HepG2 (cell line): ENCODE data around the gene CHST12. TPM values are rescaled to one million over a fixed set of nuclear protein-coding genes. Genes with fewer than 3 reads are reported as not detected.

Source experiments
- ATF5 ChIP-seq: sonication (generic); formaldehyde crosslinking; IDR thresholded peaks from 2 replicates; pipeline ENCODE4 v1.4.0; 2020; ENCODE audit warnings: mild to moderate bottlenecking, low read depth, missing genetic modification reagents
- BHLHE40 ChIP-seq: IDR thresholded peaks from 2 replicates; pipeline ENCODE4 v1.6.1; 2011; ENCODE audit warnings: low read length, improper control_type of control experiment
- ELK4 ChIP-seq: sonication (generic); formaldehyde crosslinking; IDR thresholded peaks from 2 replicates; pipeline ENCODE4 v1.9.0; 2021; ENCODE audit warnings: missing genetic modification reagents, borderline replicate concordance
- FOXK2 ChIP-seq: fragments of 450-650 bp; IDR thresholded peaks from 2 replicates; pipeline ENCODE4 v1.6.1; 2016
- GTF3A ChIP-seq: sonication (generic); formaldehyde crosslinking; conservative IDR thresholded peaks from 2 replicates; pipeline ENCODE4 v1.4.0; 2020; ENCODE audit warnings: mild to moderate bottlenecking, missing genetic modification reagents
- GZF1 ChIP-seq: sonication (generic); formaldehyde crosslinking; IDR thresholded peaks from 2 replicates; pipeline ENCODE4 v1.5.1; 2020; ENCODE audit warnings: mild to moderate bottlenecking, missing genetic modification reagents
- HDAC6 ChIP-seq: fragments of 200-600 bp; sonication (generic); IDR thresholded peaks from 2 replicates; pipeline ENCODE4 v1.7.0; 2017; ENCODE audit warnings: mild to moderate bottlenecking, antibody characterized with exemption, low read length, low read depth
- MBNL3 ChIP-seq: fragments of 250-450 bp; sonication (Bioruptor Pico); conservative IDR thresholded peaks from 2 replicates; pipeline ENCODE4 v1.8.0; 2022; ENCODE audit warnings: mild to moderate bottlenecking, inconsistent platforms
- NFIC ChIP-seq: IDR thresholded peaks from 2 replicates; pipeline ENCODE4 v1.6.1; 2012; ENCODE audit warnings: mild to moderate bottlenecking, low read length, inconsistent platforms
- PAX8 ChIP-seq: sonication (generic); formaldehyde crosslinking; IDR thresholded peaks from 2 replicates; pipeline ENCODE4 v1.8.0; 2022; ENCODE audit warnings: mild to moderate bottlenecking, missing genetic modification reagents, borderline replicate concordance
- SRF ChIP-seq: IDR thresholded peaks from 2 replicates; pipeline ENCODE4 v1.6.1; 2011; ENCODE audit warnings: mild to moderate bottlenecking, low read depth, low read length, moderate library complexity
- SRSF4 ChIP-seq: fragments of 200-400 bp; formaldehyde crosslinking; IDR thresholded peaks from one replicate; pipeline ENCODE4 v1.6.1; 2018; ENCODE audit warnings: mild to moderate bottlenecking, low read depth, low read length, moderate library complexity; ENCODE audit not compliant: poor library complexity, severe bottlenecking
- TSC22D2 ChIP-seq: sonication (generic); formaldehyde crosslinking; IDR thresholded peaks from 2 replicates; pipeline ENCODE4 v1.5.1; 2020; ENCODE audit warnings: missing genetic modification reagents, mild to moderate bottlenecking, borderline replicate concordance
- ZBTB40 ChIP-seq, 2 experiments: fragments of 450-650 bp in 1 of 2; sonication (generic) in 1 of 2; formaldehyde crosslinking in 1 of 2; IDR thresholded peaks; 2 replicates each; pipeline versions ENCODE4 v1.6.1 to v1.8.0; 2016 to 2022; ENCODE audit warnings: antibody characterized with exemption in 1 of 2, mild to moderate bottlenecking in 1 of 2, missing genetic modification reagents in 1 of 2
- ZFP41 ChIP-seq: sonication (generic); formaldehyde crosslinking; IDR thresholded peaks from 2 replicates; pipeline ENCODE4 v1.4.0; 2020; ENCODE audit warnings: mild to moderate bottlenecking, missing genetic modification reagents, borderline replicate concordance
- ZNF136 ChIP-seq: sonication (generic); formaldehyde crosslinking; IDR thresholded peaks from 2 replicates; pipeline ENCODE4 v1.8.1; 2022; ENCODE audit warnings: low read depth, mild to moderate bottlenecking, moderate library complexity, missing genetic modification reagents
- ZNF331 ChIP-seq: sonication (generic); formaldehyde crosslinking; IDR thresholded peaks from 2 replicates; pipeline ENCODE4 v1.4.0; 2020; ENCODE audit warnings: missing genetic modification reagents
- ZNF431 ChIP-seq: sonication (generic); formaldehyde crosslinking; IDR thresholded peaks from 2 replicates; pipeline ENCODE4 v1.9.0; 2022; ENCODE audit warnings: missing genetic modification reagents, low read depth, mild to moderate bottlenecking, borderline replicate concordance
- polyA plus RNA-seq, 8 experiments: library from polyadenylated mRNA; depleted of rRNA in 3 of 8; stranded (reverse) in 7 of 8; unstranded in 1 of 8; fragments of >200 nt; fragmentation: Illumina TruSeq in 4 of 8; extraction: Trizol in 4 of 8; gene quantifications; 2 replicates each; pipeline versions ENCODE4 v1.2.1 to v1.2.3, GENCODE V29; 2011 to 2016; ENCODE audit warnings: low read depth in 4 of 8, missing spikeins in 1 of 8, mixed read lengths in 1 of 8; ENCODE audit not compliant: insufficient read depth in 1 of 8
- total RNA-seq, 5 experiments: library from RNA; depleted of rRNA; stranded (reverse); fragments of >200 nt; fragmentation: Illumina TruSeq; extraction: Trizol; gene quantifications; 2 replicates each; pipeline ENCODE4 v1.2.3, GENCODE V29; 2016; ENCODE audit warnings: low read depth in 1 of 5

The CHST12 gene
- total and polyA plus RNA-seq, 2 of the 13 experiments (the other 11 are each of a cell fraction or from before 2014, with no cell fraction given), result 6.4 to 15.8 TPM

GRCh38 chr7:2354186-2354938 is 49.0 kb upstream of the CHST12 start, which contains the start of gene EIF3B (continued):
- TF ChIP-seq ATF5 (CRISPR knock-in tag), result no peak
- TF ChIP-seq BHLHE40, result peak; percentile 90
- TF ChIP-seq NFIC, result peak; percentile 85
- no peak for TF ChIP-seq PAX8
- TF ChIP-seq SRSF4, result no peak
- TF ChIP-seq ELK4 (CRISPR knock-in tag), result no peak
- TF ChIP-seq ZNF331 (CRISPR knock-in tag), result no peak; the same call in 1 of the 2 replicates
- no peak for TF ChIP-seq ZBTB40 (IDR thresholded peaks at IDR 0.05)
- TF ChIP-seq ZBTB40 (CRISPR knock-in tag; IDR thresholded peaks at IDR 0.05), result no peak; the same call in 1 of the 2 replicates
- no peak for TF ChIP-seq TSC22D2 (CRISPR knock-in tag)
- no peak for TF ChIP-seq HDAC6
- TF ChIP-seq FOXK2, result peak; percentile 99
- no peak for TF ChIP-seq ZFP41 (CRISPR knock-in tag)
- TF ChIP-seq SRF, result peak; percentile 50; the same call in 1 of the 2 replicates
- no peak for TF ChIP-seq MBNL3
- TF ChIP-seq ZNF136 (CRISPR knock-in tag), result 0 out of 2 replicates have a peak, but pooled peaks have one; percentile 19
- TF ChIP-seq GTF3A (CRISPR knock-in tag), result no peak
- peak; percentile 4; the same call in 1 of the 2 replicates for TF ChIP-seq ZNF431 (CRISPR knock-in tag)
- no peak; the same call in 1 of the 2 replicates for TF ChIP-seq GZF1 (CRISPR knock-in tag)
